ENCODE results near the gene CTXND2.
A peak's percentile ranks its signal among the peaks of the same experiment; 100 is the strongest.
"Not testable (repeated sequence)": the region's sequence is repeated elsewhere in the genome, so short reads cannot be mapped to it uniquely, and the experiment has no call there.

The CTXND2 gene

GRCh38 chr1:150887018-150887417 lies at the start of gene CTXND2:
Gene CTXND2 (plus strand): TSS chr1:150887136. CDS start chr1:150912315, 25,179 bp downstream.
- no peak for DNase-seq (ENCODE audit: low spot score)
- in situ Hi-C loops (cut with MboI; ENCODE audit: low pct_unique_long_range_greater_than_20kb, low sequenced_read_pairs, unreplicated experiment) = no loop called here
- TF ChIP-seq CTCF (IDR thresholded peaks at IDR 0.05; ENCODE audit: extremely low read depth, insufficient read depth, missing control alignments) = no peak

DNA sequence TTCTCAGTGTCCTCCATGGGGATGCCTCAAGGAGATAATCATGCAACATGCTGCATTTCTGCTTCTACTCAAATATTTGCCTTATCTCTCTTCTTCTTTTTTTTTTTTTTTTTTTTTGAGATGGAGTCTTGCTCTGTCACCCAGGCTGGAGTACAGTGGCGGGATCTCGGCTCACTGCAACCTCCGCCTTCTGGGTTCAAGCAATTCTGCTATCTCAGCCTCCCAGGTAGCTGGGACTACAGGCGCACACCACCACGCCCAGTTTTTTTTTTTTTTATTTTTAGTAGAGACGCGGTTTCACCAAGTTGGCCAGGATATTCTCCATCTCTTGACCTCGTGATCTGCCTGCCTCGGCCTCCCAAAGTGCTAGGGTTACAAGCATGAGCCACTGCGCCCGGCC lies 46.1 kb upstream of the CTXND2 start:
- DNase-seq (ENCODE audit: low spot score); in situ Hi-C loops (cut with MboI; ENCODE audit: low pct_unique_long_range_greater_than_20kb, low sequenced_read_pairs, unreplicated experiment): not testable (repeated sequence)

DNA sequence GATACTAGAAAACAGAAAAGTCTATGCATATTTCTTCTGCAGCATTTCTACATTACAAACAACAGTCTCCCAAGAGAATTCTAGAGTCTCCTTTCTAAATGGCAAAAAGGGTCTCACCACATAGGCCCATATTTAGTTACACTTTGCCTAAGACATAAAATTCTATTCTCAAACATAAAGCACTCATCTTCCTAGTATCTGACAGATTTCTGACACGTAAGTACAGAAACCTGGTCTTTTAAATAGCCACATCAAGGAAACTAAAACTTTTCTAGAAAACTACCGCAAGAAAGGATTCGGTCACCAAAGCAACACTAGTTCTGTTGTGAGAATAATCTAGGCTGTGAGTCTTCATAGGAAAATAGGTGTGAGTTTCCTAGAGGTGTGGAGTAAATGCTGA lies 45.3 kb upstream of the CTXND2 start:
- in situ Hi-C loops (cut with MboI; ENCODE audit: low pct_unique_long_range_greater_than_20kb, low sequenced_read_pairs, unreplicated experiment) = no loop called here
- TF ChIP-seq CTCF (IDR thresholded peaks at IDR 0.05; ENCODE audit: extremely low read depth, insufficient read depth, missing control alignments) = no peak
- peak; percentile 33 for DNase-seq (ENCODE audit: low spot score)

GRCh38 chr1:150842343-150842742 lies 44.6 kb upstream of the CTXND2 start:
- no peak for TF ChIP-seq CTCF (IDR thresholded peaks at IDR 0.05; ENCODE audit: extremely low read depth, insufficient read depth, missing control alignments)
- DNase-seq (ENCODE audit: low spot score) = no peak
- in situ Hi-C loops (cut with MboI; ENCODE audit: low pct_unique_long_range_greater_than_20kb, low sequenced_read_pairs, unreplicated experiment) = no loop called here

- TF ChIP-seq CTCF (IDR thresholded peaks at IDR 0.05; ENCODE audit: extremely low read depth, insufficient read depth, missing control alignments) = no peak
- DNase-seq (ENCODE audit: low spot score) = no peak
- in situ Hi-C loops (cut with MboI; ENCODE audit: low pct_unique_long_range_greater_than_20kb, low sequenced_read_pairs, unreplicated experiment) = no loop called here
Observed at GRCh38 chr1:150842964-150843363, 44.0 kb upstream of the CTXND2 start.

GRCh38 chr1:150843474-150843873 lies 43.5 kb upstream of the CTXND2 start:
- in situ Hi-C loops (cut with MboI; ENCODE audit: low pct_unique_long_range_greater_than_20kb, low sequenced_read_pairs, unreplicated experiment) = no loop called here
- no peak for TF ChIP-seq CTCF (IDR thresholded peaks at IDR 0.05; ENCODE audit: extremely low read depth, insufficient read depth, missing control alignments)
- DNase-seq (ENCODE audit: low spot score) = no peak

DNA sequence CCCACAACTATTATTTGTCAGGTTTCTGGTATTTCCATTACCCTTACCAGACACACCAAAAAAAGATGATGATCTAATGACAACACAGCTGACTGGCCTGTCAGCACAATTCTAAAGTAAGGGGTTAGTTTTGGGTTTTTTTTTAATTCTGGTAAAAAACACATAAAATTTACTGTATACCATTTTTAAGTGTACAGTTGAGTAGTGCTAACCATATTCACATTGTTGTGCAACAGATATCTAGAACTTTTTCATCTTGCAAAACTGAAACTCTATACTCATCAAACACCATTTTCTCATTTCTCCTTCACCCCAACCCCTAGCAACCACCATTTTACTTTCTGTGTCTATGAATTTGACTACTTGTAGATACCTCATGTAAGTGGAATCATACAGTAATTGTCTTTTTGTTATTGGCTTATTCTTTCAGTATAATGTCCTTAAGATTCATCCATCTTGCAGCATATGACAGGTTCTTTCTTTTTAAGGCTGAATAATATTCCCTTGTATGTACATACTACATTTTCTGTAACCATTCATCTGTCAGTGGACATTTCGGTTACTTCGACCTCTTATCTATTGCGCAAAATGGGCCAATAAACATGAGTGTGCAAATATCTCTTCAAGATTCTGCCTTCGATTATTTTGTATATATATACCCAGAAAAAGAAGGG lies 40.3 kb upstream of the CTXND2 start:
- DNase-seq (ENCODE audit: low spot score) = no peak
- no peak for TF ChIP-seq CTCF (IDR thresholded peaks at IDR 0.05; ENCODE audit: extremely low read depth, insufficient read depth, missing control alignments)
- in situ Hi-C loops (cut with MboI; ENCODE audit: low pct_unique_long_range_greater_than_20kb, low sequenced_read_pairs, unreplicated experiment) = no loop called here

DNA sequence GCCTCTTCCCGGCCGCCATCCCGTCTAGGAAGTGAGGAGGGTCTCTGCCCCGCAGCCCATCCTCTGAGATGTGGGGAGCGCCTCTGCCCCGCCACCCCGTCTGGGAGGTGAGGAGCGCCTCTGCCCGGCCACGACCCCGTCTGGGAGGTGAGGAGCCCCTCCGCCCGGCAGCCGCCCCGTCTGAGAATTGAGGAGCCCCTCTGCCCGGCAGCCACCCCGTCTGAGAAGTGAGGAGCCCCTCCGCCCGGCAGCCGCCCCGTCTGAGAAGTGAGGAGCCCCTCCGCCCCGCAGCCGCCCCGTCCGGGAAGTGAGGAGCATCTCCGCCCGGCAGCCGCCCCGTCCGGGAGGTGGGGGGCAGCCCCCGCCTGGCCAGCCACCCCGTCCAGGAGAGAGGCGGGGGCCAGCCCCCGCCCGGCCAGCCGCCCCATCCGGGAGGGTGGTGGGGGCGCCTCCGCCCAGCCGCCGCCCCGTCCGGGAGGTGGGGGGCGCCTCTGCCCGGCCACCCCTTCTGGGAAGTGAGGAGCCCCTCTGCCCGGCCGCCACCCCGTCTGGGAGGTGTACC lies 36.1 kb upstream of the CTXND2 start:
- in situ Hi-C loops (cut with MboI; ENCODE audit: low pct_unique_long_range_greater_than_20kb, low sequenced_read_pairs, unreplicated experiment); DNase-seq (ENCODE audit: low spot score): not testable (repeated sequence)

- DNase-seq (ENCODE audit: low spot score); in situ Hi-C loops (cut with MboI; ENCODE audit: low pct_unique_long_range_greater_than_20kb, low sequenced_read_pairs, unreplicated experiment): not testable (repeated sequence)
Observed at GRCh38 chr1:150852734-150853133, 34.2 kb upstream of the CTXND2 start.

Data from GM13977 (cell line).